Measurements from ENCODE around the gene FOXF2. TPM values are rescaled to one million over a fixed set of nuclear protein-coding genes. Genes with fewer than 3 reads are reported as not detected.

The FOXF2 gene
- total RNA-seq, 1 experiment from 2014 or later = 8.0 TPM

DNA sequence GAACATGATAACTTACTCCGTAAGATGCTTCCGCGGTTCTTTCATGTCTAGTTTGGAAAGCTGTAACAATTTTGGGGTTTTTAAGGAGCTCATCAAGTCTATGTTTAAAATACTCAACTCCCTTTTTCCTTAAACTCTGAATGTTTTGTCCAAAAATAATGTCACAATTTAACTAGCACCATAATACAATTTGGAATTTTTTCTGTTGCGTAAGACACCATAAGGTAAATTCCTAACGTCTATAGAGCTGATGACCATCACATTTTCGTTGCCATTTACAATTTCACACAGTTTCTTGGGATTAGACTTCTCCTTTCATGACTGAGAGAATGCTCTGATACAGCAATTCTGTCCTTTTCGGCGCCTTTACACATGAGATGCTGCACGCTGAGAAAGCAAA lies 26.7 kb upstream of the FOXF2 start:
- TF ChIP-seq, protein P1, sequence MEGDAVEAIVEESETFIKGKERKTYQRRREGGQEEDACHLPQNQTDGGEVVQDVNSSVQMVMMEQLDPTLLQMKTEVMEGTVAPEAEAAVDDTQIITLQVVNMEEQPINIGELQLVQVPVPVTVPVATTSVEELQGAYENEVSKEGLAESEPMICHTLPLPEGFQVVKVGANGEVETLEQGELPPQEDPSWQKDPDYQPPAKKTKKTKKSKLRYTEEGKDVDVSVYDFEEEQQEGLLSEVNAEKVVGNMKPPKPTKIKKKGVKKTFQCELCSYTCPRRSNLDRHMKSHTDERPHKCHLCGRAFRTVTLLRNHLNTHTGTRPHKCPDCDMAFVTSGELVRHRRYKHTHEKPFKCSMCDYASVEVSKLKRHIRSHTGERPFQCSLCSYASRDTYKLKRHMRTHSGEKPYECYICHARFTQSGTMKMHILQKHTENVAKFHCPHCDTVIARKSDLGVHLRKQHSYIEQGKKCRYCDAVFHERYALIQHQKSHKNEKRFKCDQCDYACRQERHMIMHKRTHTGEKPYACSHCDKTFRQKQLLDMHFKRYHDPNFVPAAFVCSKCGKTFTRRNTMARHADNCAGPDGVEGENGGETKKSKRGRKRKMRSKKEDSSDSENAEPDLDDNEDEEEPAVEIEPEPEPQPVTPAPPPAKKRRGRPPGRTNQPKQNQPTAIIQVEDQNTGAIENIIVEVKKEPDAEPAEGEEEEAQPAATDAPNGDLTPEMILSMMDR (IDR thresholded peaks at IDR 0.05; ENCODE audit: unreplicated experiment) = no peak
- no TSS peak for BruUV-seq (replicated peaks)
- no peak for DNase-seq (ENCODE audit: unreplicated experiment)
- Mint-ChIP-seq H3K27ac (ENCODE audit: low read depth, unreplicated experiment) (no peak overlapping the region), H3K4me3 (ENCODE audit: unreplicated experiment) (no peak overlapping the region), H3K27me3 (ENCODE audit: insufficient read depth, unreplicated experiment) (no peaks in the 10 kb centered on the region), H3K9me3 (ENCODE audit: unreplicated experiment) (no peaks in the 10 kb centered on the region), H3K4me1 (ENCODE audit: insufficient read depth, unreplicated experiment) (no peaks in the 10 kb centered on the region), H3K36me3 (ENCODE audit: insufficient read depth, unreplicated experiment) (no peaks in the 10 kb centered on the region)
- intact Hi-C loops (cut with micrococcal nuclease) = no loop called here
- ChIA-PET POLR2A (interaction anchor here (0.6 kb wide), 1 partner anchor 54 kb away, joined by 6 read pairs; no protein-coding TSS in a partner anchor), CTCF (interaction anchor here (1.1 kb wide), 1 partner anchor 26 kb away, joined by 7 read pairs; no protein-coding TSS in a partner anchor)

DNA sequence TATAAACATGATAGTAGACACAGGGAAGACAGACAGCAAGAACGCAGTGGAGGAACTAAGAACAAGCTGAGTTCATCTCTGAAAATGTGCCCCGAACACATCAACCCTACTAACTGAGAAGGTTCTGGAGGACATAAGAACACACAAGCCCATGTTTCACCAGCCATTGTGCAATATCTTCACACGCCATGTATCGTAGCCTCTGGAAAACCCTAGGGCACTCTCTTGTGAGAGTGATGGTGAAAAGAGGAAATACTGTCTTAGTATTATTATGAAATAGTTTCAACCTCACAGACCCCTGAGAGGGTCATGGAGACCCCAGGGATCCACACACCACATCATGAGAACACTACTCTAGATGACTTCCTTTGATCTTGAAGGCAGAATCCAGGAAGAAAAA lies 26.1 kb upstream of the FOXF2 start:
- H3K4me3 Mint-ChIP-seq (ENCODE audit: unreplicated experiment) = no peak overlapping the region
- CTCF ChIA-PET = interaction anchor here (0.6 to 1.1 kb wide), 2 partner anchors 27 to 684 kb away, joined by 6 to 7 read pairs; no protein-coding TSS in a partner anchor
- no peaks in the 10 kb centered on the region for H3K9me3 Mint-ChIP-seq (ENCODE audit: unreplicated experiment)
- no peaks in the 10 kb centered on the region for H3K27me3 Mint-ChIP-seq (ENCODE audit: insufficient read depth, unreplicated experiment)
- no peaks in the 10 kb centered on the region for H3K36me3 Mint-ChIP-seq (ENCODE audit: insufficient read depth, unreplicated experiment)
- no TSS peak for BruUV-seq (replicated peaks)
- POLR2A ChIA-PET = no interaction called here
- DNase-seq (ENCODE audit: unreplicated experiment) = no peak
- no peaks in the 10 kb centered on the region for H3K4me1 Mint-ChIP-seq (ENCODE audit: insufficient read depth, unreplicated experiment)
- H3K27ac Mint-ChIP-seq (ENCODE audit: low read depth, unreplicated experiment) = no peak overlapping the region
- TF ChIP-seq, protein P1 (IDR thresholded peaks at IDR 0.05; ENCODE audit: unreplicated experiment) = no peak
- intact Hi-C loops (cut with micrococcal nuclease) = no loop called here

DNA sequence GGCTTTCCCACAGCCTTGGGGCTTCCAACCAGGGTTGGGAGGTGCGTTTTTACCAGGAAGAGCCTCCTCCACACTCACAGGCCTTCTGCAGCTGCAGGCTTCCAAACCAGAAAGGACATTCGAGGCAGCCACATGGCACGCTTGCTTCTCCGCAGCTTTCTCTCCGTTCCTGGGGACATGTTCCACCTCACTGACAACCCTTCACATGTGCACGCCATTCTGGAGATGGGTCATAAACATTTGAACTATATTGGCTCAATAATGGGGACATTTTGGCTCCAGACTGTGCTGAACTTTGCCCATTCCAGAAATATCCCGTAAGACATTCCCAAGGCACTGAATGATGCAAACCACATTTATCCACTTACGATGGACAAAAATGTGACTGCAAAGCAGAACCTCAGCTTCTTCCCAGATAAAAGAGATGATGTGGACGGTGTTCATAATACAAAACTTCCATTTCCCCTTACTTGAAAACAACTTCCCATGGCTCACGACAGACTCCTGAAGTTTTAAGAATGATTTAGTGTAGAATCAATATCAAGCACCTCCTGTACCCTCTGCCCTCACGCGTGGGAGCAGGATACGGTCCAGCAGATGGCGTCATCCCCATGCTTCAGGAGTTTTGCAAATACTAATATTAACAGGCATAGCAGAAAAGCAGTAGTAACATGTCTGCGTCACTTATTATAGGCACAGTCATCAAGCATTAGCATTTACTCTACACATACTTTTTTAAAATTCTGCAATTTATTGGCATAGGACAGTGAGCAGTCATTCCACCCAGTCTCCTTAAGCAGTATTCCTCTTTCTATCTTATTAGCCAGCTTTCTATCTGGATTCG lies 25.4 kb upstream of the FOXF2 start:
- ChIA-PET CTCF (interaction anchor here (0.6 kb wide), 1 partner anchor 684 kb away, joined by 6 read pairs; no protein-coding TSS in a partner anchor), POLR2A (no interaction called here)
- TF ChIP-seq, protein P1 (IDR thresholded peaks at IDR 0.05; ENCODE audit: unreplicated experiment) = peak; percentile 42
- H3K4me1 Mint-ChIP-seq (ENCODE audit: insufficient read depth, unreplicated experiment) = no peaks in the 10 kb centered on the region
- no peaks in the 10 kb centered on the region for H3K27me3 Mint-ChIP-seq (ENCODE audit: insufficient read depth, unreplicated experiment)
- no peaks in the 10 kb centered on the region for H3K9me3 Mint-ChIP-seq (ENCODE audit: unreplicated experiment)
- no peak overlapping the region for H3K4me3 Mint-ChIP-seq (ENCODE audit: unreplicated experiment)
- no peak overlapping the region for H3K27ac Mint-ChIP-seq (ENCODE audit: low read depth, unreplicated experiment)
- DNase-seq (ENCODE audit: unreplicated experiment) = peak; percentile 33
- intact Hi-C loops (cut with micrococcal nuclease) = loop anchor here (1.0 kb wide), 2 partner anchors 33 to 72 kb away; no protein-coding TSS in a partner anchor
- BruUV-seq (replicated peaks) = no TSS peak
- no peaks in the 10 kb centered on the region for H3K36me3 Mint-ChIP-seq (ENCODE audit: insufficient read depth, unreplicated experiment)

DNA sequence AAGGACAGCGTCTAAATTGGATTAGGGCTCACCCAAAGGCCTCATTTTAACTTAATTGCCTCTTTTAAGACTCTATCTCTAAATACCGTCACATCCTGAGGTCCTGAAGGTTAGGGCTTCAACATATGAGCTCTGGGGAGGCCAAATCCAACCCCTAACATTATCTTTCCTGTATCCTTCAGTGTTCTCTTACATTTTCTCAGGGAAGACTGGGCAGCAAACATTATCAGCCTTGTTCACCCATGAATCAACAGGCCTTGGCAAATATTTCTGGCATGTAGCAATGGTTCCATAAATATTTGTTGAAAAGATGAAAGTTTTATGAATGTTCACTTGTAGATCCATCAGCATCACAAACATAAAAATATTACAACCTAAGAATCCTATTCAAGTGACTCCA lies 24.6 kb upstream of the FOXF2 start:
- TF ChIP-seq, protein P1 (IDR thresholded peaks at IDR 0.05; ENCODE audit: unreplicated experiment) = no peak
- POLR2A ChIA-PET = interaction anchor here (0.6 kb wide), 1 partner anchor 438 kb away, joined by 3 read pairs; no protein-coding TSS in a partner anchor
- Mint-ChIP-seq H3K27ac (ENCODE audit: low read depth, unreplicated experiment) (no peak overlapping the region), H3K36me3 (ENCODE audit: insufficient read depth, unreplicated experiment) (no peaks in the 10 kb centered on the region), H3K9me3 (ENCODE audit: unreplicated experiment) (peaks cover 6% of the 10 kb centered on the region), H3K27me3 (ENCODE audit: insufficient read depth, unreplicated experiment) (no peaks in the 10 kb centered on the region), H3K4me1 (ENCODE audit: insufficient read depth, unreplicated experiment) (no peaks in the 10 kb centered on the region), H3K4me3 (ENCODE audit: unreplicated experiment) (no peak overlapping the region)
- CTCF ChIA-PET = interaction anchor here (0.6 to 1.6 kb wide), 2 partner anchors 16 to 55 kb away, joined by 3 to 5 read pairs; no protein-coding TSS in a partner anchor
- no peak for DNase-seq (ENCODE audit: unreplicated experiment)
- no TSS peak for BruUV-seq (replicated peaks)
- intact Hi-C loops (cut with micrococcal nuclease) = loop anchor here (1.0 kb wide), 2 partner anchors 33 to 72 kb away; no protein-coding TSS in a partner anchor

Measured in MCF 10A (cell line).